ENCODE data around the gene PUS7.
"Not testable (repeated sequence)": the region's sequence is repeated elsewhere in the genome, so short reads cannot be mapped to it uniquely, and the experiment has no call there.

The PUS7 gene

GRCh38 chr7:105521717-105522463, at the start of gene PUS7:
Gene PUS7, minus strand, starts transcription at chr7:105522271. Its CDS starts 13,759 bp downstream, at chr7:105508512.
- DNase-seq (ENCODE audit: low read depth, low spot score) = peak; percentile 50

DNA sequence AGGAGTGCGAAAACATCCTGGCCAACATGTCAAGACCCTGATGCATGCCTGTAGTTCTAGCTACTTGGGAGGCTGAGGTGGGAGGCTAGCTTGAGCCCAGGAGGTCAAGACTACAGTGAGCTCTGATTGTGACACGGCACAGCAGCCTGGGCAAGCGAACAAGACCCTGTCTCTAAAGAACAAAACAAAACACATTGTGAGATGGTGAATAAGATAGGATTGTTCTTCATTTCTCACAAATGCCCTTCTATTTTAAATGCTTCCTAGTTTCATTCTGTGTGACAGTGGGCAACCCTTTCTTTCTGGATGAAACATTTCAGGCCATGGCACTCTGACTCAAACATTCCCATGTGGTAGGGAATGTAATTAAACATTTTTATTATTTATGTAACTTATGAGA, 45.8 kb upstream of the PUS7 start:
- no peak for DNase-seq (ENCODE audit: low read depth, low spot score)

DNA sequence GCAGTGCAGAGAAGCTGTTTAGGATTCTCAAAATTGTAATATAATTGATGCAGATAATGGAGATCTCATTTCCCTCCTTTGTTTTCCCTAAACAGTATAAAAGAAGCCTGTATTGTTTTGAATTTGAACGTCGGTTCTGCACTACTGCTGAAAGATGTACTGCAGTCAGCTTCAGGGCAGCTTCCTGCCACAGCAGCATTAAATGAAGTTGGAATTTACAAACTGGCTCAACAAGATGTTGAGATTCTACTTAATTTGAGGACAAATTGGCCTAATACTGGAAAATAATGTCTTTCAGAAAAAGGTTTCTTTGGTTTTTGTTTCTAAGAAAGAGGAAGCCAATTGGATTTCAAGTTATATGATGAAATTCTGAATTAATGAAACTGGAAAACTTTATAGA, 45.0 kb upstream of the PUS7 start:
- no peak for DNase-seq (ENCODE audit: low read depth, low spot score)

DNA sequence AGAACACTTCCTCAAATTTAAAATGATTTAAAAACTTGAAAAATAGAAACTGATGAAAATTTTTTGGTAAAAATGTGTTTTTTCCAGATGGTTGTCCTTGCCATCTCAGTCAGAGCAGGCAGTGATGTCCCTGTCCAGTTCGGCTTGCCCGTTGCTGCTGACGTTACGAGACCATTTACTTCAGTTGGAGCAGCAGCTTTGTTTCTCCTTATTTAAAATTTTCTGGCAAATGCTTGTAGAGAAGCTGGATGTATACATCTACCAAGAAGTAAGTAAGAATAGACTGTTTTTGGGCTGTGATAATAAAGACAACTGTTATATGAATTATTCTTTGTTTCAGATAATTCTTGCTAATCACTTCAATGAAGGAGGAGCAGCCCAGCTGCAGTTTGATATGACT, 43.1 kb upstream of the PUS7 start:
- DNase-seq (ENCODE audit: low read depth, low spot score) = no peak

GRCh38 chr7:105559926-105560325, 37.9 kb upstream of the PUS7 start:
- DNase-seq (ENCODE audit: low read depth, low spot score) = no peak

DNA sequence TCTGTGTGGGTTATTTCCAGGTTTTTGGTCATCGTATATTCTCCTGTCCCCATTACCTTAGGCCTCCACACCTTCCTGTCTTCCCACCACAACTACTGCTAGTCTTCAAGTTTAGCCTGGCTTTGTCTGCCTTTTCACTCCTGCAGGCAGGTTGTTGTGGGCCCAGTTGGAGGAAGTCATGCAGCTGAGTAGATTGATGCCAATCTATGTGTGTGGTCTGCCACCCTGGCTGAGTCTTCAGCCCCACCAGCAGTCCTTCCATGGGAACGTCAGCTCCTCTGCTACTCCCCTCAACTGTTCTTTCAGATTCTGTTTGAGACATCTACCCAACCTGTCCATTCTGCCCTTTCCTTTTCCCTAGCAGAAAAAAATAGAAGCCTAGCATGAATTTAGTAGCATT, 16.3 kb upstream of the PUS7 start:
- no peak for DNase-seq (ENCODE audit: low read depth, low spot score)

DNA sequence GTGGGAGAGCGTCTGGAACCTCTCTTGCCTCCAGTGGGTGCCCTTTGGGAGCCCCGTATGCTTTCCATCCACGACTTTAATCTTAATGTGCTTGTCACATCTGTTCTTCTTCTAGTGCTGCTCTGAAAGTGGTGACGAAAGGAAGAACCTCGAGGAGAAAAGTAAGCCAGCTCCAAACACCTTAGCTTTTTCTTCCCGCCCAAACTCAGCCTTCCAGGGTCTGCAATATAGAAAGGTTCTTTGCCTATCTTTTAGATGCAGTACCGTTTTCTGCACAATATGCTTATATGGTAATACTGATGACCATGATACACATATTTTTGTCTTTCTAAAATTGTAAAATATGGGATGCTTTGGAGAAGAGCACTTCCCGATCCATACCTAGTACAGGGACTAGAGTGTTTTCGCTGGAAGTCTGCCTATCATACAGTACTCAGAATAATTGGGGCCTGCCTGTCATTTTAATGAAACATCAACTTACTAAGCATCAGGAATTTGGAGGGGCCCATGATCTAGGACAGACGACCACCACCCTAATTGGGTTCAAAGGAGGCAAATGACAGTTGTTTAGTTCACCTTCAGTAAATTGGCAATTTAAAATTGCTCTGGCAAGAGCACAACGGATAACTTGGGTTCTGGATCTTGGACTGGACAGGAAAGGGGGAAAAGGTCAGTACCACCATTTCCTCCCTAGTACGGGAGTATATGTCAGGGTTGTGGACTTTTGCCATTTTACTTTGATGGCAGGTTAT, 10.8 kb upstream of the PUS7 start:
- DNase-seq (ENCODE audit: low read depth, low spot score) = no peak

- DNase-seq (ENCODE audit: low read depth, low spot score) = peak; percentile 76
Measured at GRCh38 chr7:105531792-105532671, 10.0 kb upstream of the PUS7 start, which contains the start of gene RINT1. Gene RINT1, plus strand, starts transcription at chr7:105532201. Its CDS starts 115 bp downstream, at chr7:105532316.

DNA sequence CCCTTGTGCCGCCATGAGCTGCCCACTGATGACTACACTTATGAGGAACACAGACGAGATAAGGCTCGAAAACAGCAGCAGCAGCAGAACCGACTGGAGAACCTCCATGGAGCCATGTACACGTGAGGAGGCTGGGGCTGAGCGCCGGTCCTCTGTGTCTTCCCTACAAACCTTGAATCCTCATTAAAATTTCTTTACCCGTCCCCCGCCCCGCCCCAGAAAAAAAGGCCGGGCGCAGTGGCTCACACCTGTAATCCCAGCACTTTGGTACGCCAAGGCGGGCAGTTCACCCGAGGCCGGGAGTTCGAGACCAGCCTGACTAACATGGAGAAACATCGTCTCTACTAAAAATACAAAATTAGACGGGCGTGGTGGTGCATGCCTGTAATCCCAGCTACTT, 8.5 kb upstream of the PUS7 start:
- no peak for DNase-seq (ENCODE audit: low read depth, low spot score)

GRCh38 chr7:105530126-105530525, 8.1 kb upstream of the PUS7 start:
- no peak for DNase-seq (ENCODE audit: low read depth, low spot score)

- not testable (repeated sequence) for DNase-seq (ENCODE audit: low read depth, low spot score)
Measured at GRCh38 chr7:105527737-105528136, 5.7 kb upstream of the PUS7 start.

DNA sequence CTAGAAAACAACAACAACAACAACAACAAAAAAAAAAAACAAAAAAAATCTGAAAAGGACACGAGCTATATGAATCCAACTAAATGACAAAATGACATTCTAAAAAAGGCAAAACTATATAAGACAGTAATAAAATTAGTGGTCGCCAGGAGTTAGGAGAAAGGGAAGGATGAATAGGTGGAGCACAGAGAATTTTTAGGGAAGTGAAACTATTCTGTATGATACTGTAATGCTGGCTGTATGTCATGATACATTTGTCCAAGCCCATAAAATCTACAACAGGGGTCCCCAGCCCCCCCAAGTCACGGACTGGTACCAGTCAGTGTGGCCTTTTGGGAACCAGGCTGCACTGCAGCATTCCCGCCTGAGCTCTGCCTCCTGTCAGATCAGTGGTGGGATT, 2.8 kb upstream of the PUS7 start:
- DNase-seq (ENCODE audit: low read depth, low spot score) = no peak

- DNase-seq (ENCODE audit: low read depth, low spot score) = not testable (repeated sequence)
Measured at GRCh38 chr7:105524423-105524822, 2.4 kb upstream of the PUS7 start.

GRCh38 chr7:105521027-105521716, 899 bp downstream of the PUS7 start:
- no peak for DNase-seq (ENCODE audit: low read depth, low spot score)

- DNase-seq (ENCODE audit: low read depth, low spot score) = not testable (repeated sequence)
Measured at GRCh38 chr7:105520620-105521019, 1.5 kb downstream of the PUS7 start.

- no peak for DNase-seq (ENCODE audit: low read depth, low spot score)
Measured at GRCh38 chr7:105519353-105519752, 2.7 kb downstream of the PUS7 start.

GRCh38 chr7:105515610-105516009, 6.5 kb downstream of the PUS7 start:
- not testable (repeated sequence) for DNase-seq (ENCODE audit: low read depth, low spot score)

DNA sequence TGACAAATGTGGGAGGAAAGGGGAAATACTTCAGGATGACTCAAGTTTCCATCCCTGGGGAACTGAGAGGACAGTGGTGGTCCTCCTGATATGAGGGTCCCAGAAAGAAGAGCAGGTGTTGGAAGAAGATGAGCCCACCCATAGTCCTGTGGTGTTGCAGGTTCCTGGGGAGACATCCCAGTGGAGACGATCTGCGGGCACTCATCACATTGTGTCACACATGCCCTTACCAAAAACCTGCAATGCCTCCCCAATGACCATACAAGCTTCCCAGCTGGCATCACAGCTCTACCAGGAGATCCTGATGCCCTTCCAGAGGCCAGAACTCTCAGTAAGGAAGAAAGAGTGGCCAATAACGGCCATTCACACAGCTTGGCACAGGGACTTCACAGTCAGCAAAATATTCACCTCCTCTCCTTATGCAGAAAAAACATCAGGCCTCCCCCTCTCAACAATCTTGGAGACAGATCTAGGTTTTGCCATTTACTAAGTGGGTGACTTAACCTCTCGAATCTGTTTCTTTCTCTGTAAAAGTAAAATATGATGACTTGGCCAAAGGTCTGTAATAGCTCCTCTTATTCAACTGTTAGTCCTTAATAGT, 9.0 kb downstream of the PUS7 start:
- no peak for DNase-seq (ENCODE audit: low read depth, low spot score)

DNA sequence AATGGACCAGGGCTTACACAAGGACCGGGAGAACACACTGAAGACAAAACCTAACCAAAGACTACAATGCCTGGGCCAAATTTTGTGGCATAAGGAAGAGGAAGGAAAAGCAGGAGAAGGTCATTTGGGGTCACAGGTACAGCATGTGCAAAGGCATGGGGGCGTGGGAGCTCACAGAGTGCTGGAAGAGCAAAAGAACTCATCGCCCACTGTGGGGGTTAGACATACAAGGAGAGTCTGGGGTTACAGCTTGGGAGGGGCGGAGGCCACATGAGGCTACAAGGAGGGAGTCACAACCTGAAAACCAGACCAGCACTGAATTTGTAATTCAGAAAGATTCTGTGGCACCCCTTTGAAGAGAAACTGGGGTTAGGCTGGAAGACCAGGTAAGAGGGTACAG, 9.7 kb downstream of the PUS7 start:
- no peak for DNase-seq (ENCODE audit: low read depth, low spot score)

- no peak for DNase-seq (ENCODE audit: low read depth, low spot score)
Measured at GRCh38 chr7:105502173-105502572, 19.9 kb downstream of the PUS7 start.

- DNase-seq (ENCODE audit: low read depth, low spot score) = no peak
Measured at GRCh38 chr7:105497016-105497415, 25.1 kb downstream of the PUS7 start.
